HG03045 (cell line): ENCODE measurements around the gene ULK1.

ENCODE experiments used
- ATAC-seq: cut with Tn5 transposase; IDR thresholded peaks from one replicate; pipeline ENCODE4 v1.9.1; 2021; ENCODE audit warnings: mild to moderate bottlenecking, moderate library complexity; ENCODE audit not compliant: unreplicated experiment

ULK1 gene

DNA sequence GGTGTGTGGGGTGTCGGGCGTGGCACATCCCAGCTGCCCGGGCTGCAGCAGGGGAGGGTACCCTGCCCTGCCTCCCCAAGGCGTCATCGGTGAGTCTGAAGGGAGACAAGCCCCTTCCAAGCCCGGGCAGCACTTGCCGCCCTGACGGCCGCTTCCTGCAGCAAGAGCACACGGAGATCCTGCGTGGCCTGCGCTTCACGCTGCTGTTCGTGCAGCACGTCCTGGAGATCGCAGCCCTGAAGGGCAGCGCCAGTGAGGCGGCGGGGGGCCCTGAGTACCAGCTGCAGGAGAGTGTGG, 24.6 kb downstream of the ULK1 start:
- ATAC-seq = no peak

DNA sequence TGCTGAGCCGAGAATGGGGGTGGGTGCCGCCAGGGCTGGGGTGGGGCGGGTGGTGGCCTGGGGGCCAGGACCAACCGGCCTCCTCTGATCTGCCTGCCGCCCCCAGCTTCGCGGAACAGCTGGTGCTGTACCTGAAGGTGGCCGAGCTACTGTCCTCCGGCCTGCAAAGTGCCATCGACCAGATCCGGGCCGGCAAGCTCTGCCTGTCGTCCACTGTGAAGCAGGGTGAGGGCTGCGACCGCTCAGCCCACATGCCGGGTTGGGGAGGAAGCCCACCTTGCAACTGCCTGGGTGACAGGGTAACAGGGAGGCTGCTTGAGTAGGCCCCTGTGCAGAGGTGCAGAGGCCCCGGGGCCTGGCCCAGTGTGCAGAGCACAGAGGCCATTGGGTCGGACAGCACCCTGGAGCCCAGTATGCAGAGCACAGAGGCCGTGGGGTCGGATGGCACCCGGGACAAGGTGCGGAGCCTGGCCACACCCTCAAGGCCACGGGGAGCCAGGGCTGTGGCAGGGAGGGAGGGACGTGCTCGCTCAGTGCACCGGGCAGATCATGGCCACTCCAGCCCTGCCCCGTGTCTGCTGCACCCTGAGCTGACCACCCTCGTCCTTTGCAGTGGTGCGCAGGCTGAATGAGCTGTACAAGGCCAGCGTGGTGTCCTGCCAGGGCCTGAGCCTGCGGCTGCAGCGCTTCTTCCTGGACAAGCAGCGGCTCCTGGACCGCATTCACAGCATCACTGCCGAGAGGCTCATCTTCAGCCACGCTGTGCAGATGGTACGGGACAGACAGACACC, 25.1 kb downstream of the ULK1 start:
- ATAC-seq = no peak

DNA sequence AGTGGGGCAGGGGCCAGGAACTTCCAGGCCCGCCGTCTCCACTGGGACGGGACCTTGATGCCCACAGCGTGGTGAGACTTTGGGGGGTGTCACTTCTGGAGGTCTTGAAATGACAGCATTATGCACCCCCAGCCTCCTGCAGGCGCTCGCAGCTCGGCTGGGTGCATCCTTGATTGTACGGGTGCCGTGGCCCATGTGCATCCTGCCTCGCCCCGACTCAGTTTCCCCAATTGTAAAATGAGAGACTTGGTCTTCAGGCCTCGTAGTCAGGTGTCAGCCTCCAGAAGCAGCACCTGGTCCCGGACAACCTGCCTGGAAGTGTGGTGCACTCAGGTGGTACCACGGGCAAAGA, 25.7 kb downstream of the ULK1 start:
- no peak for ATAC-seq

DNA sequence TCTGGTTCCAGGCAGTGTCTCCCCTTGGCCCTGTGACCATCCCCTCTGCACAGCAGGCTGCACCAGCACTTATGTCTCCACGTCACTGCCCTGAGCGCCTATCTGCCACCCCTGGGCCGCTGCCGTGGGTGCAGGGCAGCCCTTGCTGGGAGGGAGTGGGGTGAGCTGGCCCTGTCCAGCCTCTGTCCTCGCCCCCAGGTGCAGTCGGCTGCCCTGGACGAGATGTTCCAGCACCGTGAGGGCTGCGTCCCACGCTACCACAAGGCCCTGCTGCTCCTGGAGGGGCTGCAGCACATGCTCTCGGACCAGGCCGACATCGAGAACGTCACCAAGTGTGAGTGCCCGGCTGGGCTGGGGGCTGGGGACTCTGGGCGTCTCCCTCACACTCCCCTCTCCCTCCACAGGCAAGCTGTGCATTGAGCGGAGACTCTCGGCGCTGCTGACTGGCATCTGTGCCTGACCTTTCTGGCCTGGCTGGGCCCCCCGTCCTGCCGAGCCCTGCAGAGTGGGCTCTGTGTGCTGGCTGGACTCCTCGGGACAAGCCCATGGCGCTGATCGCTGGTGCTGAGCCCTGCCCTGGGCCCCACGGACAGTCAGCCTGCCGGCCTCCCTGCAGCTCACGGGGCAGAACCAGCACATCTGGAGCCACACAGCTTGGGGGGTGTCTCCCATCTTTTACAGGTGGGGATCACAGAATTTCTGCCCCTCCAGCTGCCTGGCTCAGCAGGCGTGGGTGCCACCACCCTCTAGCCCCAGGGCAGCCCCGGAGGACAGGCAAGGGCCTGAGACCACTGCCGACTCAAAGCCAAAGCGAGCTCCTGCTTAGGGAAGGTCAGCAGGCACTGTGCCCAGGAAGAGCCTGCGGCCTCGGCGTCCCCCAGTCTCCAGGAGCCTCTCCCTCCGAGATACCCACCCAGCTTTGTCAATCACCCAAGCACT, 26.7 kb downstream of the ULK1 start:
- no peak for ATAC-seq

DNA sequence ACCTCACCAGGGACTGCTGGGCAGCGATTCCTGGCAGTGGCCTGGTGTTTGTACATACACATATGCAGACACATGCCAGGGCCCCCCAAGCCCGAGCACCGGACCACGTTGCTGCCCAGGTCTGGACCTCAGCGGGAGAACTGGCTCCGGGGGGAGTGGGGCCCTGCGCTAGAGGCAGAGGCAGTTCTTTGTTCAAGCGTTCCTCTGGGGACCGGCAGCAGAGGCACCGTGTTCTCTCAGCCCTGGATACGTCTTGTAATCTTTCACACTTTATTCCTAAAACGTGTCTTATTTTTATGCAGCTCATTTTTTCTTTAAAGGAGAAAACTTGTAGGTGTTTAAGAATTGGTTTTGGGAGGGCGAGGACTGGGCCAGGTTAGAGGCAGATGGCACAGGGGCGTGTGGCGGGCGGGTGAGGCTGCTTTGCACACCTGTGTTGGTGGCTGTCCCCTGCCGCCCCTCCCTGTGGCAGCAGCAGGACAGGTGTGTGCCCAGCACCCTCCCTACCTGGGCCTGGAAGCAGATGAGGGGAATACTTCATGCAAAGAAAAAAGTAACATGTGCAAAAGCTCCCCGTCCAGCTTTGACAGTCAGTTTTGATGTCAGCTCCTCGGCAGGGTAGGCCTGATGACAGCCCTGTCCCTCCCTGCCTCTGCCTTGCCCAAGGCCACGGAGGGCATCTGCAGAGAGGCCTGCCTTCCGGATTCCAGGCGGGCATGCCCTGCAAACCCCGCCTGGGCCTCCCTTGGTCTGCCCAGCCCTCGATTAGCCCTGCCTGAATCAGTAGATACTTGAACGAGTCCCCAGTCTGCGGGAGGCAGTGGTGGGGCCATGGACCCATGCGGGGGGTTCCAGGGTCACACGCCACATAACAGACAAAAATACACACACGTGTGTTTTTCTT, 27.7 kb downstream of the ULK1 start:
- ATAC-seq = no peak

DNA sequence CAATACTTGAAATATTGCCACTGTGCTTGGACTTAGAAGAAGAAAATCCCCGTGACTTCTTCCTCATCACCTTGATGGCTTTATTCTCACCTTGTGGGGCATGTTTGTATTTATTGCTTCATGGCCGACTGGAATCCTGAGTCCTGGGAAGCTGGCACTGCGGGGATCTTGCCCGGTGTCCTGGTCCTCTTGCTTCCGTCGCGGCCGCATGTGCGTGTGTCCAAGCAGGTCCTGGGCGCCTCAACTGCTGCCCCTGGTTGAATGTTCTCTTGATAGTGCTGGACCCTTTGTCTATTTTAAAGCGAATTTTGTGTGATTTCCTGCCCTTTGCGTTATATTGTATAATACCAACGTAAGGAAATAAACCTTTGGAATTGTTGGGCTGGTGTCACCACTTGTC, 28.4 kb downstream of the ULK1 start:
- ATAC-seq = no peak

DNA sequence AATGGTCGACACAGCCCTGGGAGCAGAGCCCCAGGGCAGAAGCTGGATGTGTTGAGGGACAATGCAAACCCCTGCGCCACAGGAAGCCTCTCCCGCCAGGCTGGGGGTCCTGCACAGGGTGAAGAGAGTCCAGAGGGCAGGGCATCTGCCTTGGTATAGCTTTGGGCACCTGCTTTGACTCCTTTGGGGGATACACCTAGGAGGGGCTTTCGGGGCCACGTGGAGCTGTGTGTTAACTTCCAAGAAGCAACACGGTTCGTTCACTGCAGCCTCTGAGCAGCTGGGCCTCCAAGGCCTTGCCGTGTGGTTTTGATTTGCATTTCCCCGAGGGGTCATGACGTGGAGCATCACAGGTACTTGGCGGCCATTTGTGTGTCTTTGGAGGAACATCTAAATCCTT, 28.8 kb downstream of the ULK1 start:
- ATAC-seq = peak; percentile 79

DNA sequence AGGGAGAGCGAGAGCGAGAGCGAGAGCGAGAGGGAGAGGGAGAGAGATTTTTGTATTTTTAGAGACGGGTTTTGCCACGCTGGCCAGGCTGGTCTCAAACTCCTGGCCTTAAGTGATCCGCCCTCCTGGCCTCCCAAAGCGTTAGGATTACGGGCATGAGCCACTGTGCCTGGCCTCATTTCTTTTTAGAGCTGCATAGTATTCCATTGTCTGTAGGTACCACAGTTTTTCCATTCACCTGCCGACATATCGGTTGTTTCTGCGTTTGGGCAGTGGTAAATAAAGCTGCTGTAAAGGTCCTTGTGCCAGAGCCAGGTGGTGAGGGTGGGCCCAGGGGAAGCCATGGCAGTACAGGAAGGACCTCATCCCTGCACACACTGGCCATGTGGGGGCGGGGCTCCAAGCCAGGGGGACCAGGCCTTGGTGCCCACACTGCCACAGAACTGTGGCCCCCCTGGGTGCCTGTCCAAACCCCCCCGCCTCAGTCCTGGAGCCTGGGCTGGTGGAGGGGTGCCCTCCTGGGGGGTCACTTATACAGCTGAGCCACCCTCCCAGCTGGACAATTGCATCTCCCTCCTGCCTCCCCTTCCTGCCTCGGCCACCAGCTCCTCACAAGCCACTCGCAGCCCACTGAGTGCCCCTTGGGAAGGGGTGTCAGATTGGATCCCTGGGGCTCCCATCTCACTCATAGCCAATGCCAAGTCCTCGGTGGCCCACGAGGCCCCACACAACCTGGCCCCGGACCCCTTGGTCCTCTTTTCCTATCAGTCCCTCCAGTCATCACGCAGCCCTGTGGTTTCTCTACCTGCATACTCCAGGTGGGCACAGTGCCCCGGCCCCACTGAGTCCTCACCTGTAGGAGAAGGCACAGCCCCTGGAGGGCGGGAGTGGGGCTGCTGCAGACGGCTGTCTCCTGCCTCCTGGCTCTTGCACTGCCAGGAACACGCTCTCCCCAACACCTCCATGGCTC, 33.0 kb downstream of the ULK1 start:
- no peak for ATAC-seq

DNA sequence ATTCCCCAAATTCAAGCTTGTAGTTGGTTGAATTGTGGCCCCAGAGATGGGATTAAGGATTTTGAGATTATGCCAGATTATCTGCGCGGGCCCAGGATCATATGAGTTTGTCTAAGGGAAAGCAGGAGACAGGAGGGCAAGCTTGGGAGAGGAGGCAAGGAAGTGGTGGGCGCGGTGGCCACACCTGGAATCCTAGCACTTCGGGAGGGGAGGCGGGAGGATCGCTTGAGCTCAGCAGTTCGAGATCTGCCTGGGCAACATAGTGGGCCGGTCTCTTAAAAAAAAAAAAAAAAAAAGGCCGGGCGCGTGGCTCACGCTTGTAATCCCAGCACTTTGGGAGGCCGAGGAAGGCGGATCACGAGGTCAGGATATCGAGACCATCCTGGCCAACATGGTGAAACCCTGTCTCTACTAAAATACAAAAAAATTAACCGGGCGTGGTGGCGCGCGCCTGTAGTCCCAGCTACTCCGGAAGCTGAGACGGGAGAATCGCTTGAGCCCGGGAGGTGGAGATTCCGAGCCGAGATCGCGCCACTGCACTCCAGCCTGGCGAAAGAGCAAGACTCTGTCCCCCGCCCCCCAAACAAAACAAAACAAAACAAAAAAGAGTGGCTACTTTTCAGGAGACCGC, 33.8 kb downstream of the ULK1 start:
- ATAC-seq = peak; percentile 0

DNA sequence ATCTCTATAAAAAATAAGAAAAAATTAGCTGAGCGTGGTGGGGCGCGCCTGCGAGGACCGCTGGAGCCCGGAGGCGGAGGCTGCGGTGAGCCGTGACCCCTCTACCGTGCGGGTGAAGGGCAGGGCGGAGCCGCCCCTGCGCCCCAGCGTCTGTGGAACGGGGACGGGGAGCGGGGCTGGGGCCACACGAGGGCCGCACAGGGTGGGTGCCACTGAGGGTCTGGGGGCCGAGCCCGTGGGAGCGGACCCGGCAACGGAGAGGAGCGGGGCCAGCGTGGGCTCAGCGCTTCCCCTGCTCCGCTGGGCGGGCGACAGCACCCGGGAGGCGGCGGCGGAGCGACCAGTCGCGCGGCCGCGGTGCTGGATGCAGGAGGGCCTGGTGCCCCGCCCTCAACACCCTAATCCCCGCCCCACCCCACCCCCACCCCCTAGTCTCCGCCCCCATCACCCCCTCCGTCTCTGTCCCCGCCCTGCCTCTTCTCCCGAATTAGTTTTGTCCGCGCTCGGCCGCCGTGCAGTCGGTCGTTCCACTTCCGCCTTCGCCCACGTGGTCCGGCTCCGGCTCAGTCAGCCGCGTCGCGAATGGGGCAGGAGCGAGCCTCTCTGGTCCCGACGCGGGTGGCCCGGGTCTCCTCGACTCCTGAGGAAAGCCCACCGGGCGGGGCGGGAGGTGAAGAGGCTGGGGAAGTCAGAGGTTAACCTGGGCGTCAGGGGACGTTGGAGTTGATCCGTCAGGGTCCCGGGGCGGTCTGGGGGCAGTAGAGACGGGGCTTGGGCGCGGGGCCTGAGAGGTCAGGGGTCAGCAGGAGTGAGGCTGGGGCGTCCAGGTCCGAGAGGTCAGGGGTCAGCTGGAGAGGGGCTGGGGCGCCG, 34.5 kb downstream of the ULK1 start, which contains the start of gene PUS1:
Gene PUS1 (plus strand): TSS at position 566 of the 870 bp plus-strand sequence. CDS start 447 bp downstream, outside the sequence.
- peak; percentile 63 for ATAC-seq

DNA sequence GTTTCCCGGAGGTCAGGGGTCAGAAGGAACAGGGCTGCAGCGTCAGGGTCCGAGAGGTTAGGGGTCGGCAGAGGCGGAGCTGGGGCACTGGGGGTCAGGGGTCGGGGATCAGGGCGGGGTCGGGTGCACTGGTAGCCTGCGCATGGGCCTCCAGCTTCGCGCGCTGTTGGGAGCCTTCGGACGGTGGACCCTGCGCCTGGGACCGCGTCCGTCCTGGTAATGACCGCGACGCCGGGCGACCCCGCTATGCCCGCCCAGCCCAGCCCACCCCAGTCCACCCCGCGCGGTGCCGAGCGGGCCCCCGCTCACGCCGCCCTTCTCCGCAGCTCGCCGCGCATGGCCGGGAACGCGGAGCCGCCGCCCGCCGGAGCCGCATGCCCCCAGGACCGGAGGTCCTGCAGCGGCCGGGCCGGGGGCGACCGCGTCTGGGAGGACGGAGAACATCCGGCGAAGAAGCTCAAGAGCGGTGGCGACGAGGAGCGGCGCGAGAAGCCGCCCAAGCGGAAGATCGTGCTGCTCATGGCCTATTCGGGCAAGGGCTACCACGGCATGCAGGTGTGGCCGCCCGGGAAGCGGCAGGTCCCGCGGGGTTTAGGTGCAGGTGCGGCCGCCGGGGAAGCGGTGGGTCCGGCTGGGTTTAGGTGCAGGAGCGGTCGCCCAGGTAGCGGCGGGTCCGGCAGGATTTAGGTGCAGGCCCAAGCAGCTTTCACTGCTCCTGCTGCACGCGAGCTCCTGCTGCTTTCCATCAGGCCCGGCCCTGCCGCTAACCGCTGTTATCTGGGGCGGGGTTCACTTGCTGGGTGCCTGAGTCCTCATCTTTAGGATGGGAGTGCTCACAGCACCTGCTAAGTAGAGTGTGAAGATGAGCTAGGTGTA, 35.4 kb downstream of the ULK1 start:
- ATAC-seq = peak; percentile 13

DNA sequence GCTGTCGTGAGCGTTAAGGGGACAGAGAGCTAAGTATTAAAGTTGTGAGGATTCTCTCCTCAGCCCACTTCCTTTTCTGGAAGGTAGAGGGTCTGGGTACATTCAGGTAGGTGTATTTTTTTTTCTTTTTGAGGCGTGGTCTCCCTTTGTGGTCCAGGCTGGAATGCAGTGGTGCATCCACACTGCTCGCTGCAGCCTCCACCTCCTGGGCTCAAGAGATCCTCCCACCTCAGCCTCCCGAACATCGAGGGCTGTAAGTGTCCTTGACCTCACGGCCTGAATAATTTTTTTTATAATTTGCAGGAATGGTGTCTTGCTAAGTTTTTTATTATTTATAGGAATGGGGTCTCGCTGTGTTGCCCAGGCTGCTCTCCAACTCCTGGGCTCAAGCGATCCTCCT, 36.1 kb downstream of the ULK1 start:
- no peak for ATAC-seq

DNA sequence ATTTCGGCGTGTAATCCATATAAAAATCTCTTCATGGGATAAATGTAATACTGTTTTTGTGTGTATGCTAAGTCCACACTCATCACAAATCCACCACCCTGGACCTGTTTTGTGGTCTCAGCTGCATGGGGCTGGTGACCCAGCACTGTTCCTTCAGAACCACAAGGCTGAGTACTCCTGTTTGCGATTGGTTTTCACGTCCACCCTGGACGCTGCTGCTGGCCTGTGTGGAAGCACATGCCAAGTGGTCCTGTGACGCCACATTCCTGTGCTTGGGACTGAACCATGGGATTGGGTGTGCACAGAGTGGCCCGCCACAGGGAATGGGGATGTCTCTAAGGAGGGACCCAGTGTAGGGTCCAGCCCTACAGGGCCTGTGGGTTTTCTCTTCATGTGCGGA, 39.0 kb downstream of the ULK1 start:
- no peak for ATAC-seq

DNA sequence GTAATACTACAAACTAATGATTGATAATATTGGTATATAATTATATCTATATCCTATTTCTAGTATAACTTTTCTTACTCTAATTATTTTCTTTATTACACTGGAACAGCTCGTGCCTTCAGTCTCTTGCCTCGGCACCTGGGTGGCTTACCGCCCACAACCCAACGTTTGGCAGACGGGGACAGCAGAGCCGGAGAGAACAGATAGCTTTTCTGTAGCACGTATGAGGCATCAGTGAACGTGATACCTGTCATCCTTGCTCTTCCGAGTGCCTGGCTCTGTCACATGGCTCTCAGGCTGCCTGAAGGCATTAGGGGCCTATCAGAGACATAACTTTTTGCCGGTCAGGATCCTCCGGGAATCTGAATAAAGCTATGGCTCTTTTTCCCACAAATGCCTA, 40.1 kb downstream of the ULK1 start:
- no peak for ATAC-seq

DNA sequence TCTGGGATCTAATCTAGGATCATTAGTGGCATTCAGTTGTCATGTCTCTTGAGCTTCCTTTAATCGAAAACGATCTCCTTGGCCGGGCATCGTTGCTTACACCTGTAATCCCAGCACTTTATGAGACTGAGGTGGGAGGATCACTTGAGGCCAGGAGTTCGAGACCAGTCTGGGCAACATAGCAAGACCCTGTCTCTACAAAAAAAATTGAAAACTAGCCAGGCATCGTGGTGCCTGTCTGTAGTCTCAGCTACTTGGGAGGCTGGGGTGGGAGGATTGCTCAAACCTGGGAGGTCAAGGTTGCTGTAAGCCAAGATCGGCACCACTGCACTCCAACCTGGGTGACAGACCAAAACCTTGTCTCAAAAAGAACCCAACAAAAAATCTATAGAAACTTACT, 43.7 kb downstream of the ULK1 start:
- ATAC-seq = no peak

DNA sequence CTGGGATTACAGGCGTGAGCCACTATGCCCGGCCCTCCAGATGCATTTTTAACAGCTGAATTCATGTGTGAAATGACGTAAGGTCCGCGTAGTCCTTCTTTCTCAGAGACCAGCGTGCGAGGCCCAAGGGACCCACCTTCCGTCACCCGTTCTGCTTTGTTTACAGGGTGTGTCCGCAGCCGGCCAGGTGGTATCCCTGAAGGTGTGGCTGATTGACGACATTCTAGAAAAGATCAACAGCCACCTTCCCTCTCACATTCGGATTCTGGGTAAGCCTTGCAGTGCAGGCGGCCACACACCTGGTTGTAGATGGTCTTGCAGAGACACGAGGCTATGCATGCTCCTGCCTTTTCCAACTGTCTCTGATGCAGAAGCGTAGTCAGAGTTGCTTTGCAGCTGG, 44.6 kb downstream of the ULK1 start:
- ATAC-seq = no peak

DNA sequence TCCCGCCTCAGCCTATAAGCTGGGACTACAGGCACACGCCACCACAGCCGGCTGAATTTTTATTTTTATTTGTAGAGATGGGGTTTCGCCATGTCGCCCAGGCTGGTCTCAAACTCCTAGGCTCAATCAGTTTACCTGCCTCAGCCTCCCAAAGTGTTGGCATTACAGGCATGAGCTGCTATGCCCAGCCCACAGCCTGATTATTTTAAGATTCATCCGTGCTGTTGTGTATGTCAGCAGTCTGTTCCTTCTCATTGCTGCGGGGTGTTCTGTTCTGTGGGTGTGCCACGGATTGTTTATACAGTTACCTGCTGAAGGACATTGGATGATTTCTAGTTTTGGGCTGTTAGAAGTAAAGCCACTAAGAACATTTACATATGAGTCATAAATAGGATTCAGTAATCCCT, 45.7 kb downstream of the ULK1 start:
- no peak for ATAC-seq
